Testis (tissue), 2 donors: ENCODE measurements around the gene ARIH2.

Source experiments
- POLR2A ChIP-seq: fragments of 450-650 bp; IDR thresholded peaks from one replicate; pipeline ENCODE4 v1.6.1; 2017; ENCODE audit warnings: antibody characterized with exemption, mild to moderate bottlenecking, moderate library complexity
- TF ChIP-seq, protein P1 (sequence below), 3 experiments: fragments of 450-650 bp in 2 of 3; fragments of 200-600 bp in 1 of 3; sonication (generic) in 1 of 3; IDR thresholded peaks; one replicate each; pipeline ENCODE4 v1.5.1; 2016 to 2019; ENCODE audit warnings: antibody characterized with exemption in 3 of 3, mild to moderate bottlenecking in 2 of 3, moderate library complexity in 1 of 3

DNA sequence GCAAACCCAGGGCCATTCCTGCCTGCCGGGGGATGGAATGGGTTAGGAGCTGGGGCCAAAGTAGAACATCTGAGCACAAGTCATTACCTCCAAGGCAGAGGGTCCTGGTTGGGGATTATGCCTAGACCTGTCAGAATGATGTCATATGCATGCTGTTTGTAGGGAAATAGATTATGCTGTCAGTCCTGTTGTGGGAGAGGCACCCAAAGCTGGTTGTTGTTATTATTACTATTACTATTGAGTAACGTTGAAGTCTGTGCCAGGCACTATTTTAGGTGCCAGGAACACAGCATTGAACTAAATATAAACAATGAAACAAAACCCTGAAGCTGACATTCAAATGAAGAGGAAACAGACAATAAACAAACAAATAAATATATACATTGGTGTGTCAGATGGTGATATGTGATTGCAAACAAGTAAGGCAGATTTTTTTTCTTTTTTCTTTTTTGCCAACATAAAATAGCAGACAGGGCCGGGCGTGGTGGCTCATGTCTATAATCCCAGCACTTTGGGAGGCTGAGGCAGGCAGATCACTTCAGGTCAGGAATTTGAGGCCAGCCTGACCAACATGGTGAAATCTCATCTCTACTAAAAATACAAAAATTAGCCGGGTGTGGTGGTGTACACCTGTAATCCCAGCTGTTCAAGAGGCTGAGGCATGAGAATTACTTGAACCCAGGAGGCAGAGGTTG, 73.4 kb downstream of the ARIH2 start:
- TF ChIP-seq, protein P1, sequence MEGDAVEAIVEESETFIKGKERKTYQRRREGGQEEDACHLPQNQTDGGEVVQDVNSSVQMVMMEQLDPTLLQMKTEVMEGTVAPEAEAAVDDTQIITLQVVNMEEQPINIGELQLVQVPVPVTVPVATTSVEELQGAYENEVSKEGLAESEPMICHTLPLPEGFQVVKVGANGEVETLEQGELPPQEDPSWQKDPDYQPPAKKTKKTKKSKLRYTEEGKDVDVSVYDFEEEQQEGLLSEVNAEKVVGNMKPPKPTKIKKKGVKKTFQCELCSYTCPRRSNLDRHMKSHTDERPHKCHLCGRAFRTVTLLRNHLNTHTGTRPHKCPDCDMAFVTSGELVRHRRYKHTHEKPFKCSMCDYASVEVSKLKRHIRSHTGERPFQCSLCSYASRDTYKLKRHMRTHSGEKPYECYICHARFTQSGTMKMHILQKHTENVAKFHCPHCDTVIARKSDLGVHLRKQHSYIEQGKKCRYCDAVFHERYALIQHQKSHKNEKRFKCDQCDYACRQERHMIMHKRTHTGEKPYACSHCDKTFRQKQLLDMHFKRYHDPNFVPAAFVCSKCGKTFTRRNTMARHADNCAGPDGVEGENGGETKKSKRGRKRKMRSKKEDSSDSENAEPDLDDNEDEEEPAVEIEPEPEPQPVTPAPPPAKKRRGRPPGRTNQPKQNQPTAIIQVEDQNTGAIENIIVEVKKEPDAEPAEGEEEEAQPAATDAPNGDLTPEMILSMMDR (IDR thresholded peaks at IDR 0.05) = no peak
- no peak for TF ChIP-seq POLR2A
